GM10266 (cell line): Measurements from ENCODE around the gene PHTF2.

Experiments used
- DNase-seq: peaks from one replicate; pipeline ENCODE4 v3.0.0; 2012; ENCODE audit errors: extremely low spot score
- TF ChIP-seq, protein P1 (sequence below): IDR thresholded peaks from 2 replicates; pipeline ENCODE4 v1.5.1; 2012; ENCODE audit warnings: mild to moderate bottlenecking, low read depth; ENCODE audit not compliant: control insufficient read depth, insufficient read depth; ENCODE audit errors: missing control alignments

The PHTF2 gene

DNA sequence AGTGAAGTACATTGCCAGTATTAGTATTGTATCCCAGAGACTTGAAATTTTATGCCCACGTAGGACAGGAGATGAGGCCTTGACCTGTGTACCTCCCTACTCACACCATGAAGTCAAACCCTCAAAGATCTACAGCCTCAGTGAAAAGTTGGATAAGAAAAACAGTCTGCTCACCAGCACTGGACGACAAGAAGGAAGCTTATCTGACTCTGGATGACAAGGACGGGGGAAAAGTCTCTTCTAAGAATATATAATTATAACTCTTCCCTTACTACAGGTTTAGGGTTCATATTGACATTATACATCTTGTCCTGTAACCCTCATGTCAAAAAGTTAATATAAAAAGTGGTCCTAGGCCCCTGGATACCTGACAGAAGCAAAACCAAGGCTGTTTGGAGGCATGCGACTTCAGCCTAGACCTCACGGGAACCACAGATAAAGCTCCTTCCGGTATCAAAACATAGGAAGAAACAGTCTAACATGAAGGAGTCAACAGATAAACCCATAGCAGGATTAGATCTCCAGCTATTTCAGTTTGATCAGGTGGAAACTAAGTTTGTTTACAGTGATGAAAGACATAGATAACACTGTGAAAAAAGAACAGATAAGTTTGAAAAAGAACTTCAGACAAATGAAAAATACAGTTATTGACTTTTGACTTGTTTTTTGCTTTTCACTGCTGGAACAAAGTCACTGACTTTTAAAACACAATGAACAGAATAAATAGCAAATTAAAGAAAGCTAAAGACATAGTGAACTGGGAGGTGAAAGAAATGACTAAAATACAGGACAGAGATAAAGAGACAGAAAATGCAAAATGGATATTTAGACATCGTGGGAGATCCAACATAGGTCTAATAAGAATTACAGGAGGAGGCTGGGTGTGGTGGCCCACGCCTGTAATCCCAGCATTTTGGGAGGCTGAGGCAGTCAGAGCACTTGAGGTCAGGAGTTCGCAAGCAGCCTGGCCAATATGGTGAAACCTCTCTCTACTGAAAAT is 145.9 kb downstream of the PHTF2 start:
- no peak for DNase-seq
- TF ChIP-seq, protein P1, sequence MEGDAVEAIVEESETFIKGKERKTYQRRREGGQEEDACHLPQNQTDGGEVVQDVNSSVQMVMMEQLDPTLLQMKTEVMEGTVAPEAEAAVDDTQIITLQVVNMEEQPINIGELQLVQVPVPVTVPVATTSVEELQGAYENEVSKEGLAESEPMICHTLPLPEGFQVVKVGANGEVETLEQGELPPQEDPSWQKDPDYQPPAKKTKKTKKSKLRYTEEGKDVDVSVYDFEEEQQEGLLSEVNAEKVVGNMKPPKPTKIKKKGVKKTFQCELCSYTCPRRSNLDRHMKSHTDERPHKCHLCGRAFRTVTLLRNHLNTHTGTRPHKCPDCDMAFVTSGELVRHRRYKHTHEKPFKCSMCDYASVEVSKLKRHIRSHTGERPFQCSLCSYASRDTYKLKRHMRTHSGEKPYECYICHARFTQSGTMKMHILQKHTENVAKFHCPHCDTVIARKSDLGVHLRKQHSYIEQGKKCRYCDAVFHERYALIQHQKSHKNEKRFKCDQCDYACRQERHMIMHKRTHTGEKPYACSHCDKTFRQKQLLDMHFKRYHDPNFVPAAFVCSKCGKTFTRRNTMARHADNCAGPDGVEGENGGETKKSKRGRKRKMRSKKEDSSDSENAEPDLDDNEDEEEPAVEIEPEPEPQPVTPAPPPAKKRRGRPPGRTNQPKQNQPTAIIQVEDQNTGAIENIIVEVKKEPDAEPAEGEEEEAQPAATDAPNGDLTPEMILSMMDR = no peak

- TF ChIP-seq, protein P1 = no peak
- DNase-seq = no peak
Observed at GRCh38 chr7:77950548-77950947, 152.0 kb downstream of the PHTF2 start.

- DNase-seq = no peak
- TF ChIP-seq, protein P1 = no peak
Observed at GRCh38 chr7:77954773-77955555, 156.4 kb downstream of the PHTF2 start.

GRCh38 chr7:77958436-77958835 is 159.9 kb downstream of the PHTF2 start:
- no peak for DNase-seq
- TF ChIP-seq, protein P1 = no peak

DNA sequence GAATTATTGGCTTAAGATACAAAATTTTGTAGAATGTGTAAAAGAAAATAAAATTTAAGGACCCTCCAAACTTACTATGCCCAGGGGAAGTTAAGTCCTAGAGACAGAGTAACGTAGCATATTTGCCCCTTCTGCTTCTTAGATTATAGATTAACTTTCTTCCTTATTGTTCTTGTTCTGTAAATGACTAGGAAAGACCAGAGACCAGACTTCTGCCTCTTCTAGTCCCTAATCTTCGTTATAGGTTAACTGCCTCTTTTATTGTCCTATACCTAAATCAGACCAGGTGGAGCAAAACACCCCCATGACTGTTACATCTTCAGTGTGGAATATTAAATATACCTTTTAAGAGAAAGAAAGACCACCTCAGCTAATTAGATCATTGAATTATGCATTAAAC is 160.5 kb downstream of the PHTF2 start:
- no peak for DNase-seq
- TF ChIP-seq, protein P1 = no peak

GRCh38 chr7:77960336-77960735 is 161.8 kb downstream of the PHTF2 start:
- TF ChIP-seq, protein P1 = no peak

DNA sequence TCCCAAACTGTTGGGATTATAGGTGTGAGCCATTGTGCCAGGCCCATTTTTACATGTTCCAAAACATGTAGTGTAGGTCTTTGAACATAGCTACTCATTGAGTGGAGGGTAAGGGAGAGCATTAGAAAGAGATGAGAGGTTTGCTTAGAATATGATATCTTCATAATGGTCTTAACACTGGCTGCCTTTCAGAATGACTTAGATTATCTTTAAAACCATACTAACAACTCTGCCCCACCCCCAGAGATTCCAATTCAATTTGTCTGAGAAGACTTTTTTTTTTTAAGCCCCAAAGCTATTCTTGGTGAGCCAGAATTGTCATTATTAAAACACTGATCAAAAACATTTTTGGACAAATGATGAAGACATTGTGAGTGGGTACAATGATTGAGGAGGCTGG is 168.9 kb downstream of the PHTF2 start:
- TF ChIP-seq, protein P1 = no peak
- DNase-seq = no peak

More at GRCh38 chr7:77960336-77960735, 161.8 kb downstream of the PHTF2 start:
- no peak for DNase-seq
